GM19238 (cell line): ENCODE results near the gene MAPT.
"Not testable (repeated sequence)": the region's sequence is repeated elsewhere in the genome, so short reads cannot be mapped to it uniquely, and the experiment has no call there.

Source experiments
- DNase-seq: peaks from one replicate; pipeline ENCODE4 v3.0.0; 2011; ENCODE audit warnings: low spot score; ENCODE audit not compliant: insufficient read length

Gene MAPT

GRCh38 chr17:45951941-45952340 is 57.6 kb downstream of the MAPT start:
- no peak for DNase-seq

- DNase-seq, result no peak
These were observed 58.5 kb downstream of the MAPT start for GRCh38 chr17:45952814-45953320.

GRCh38 chr17:45953561-45953960 is 59.2 kb downstream of the MAPT start:
- no peak for DNase-seq

GRCh38 chr17:45954914-45955313 is 60.6 kb downstream of the MAPT start:
- DNase-seq, result no peak

GRCh38 chr17:45955326-45955725 is 61.0 kb downstream of the MAPT start:
- no peak for DNase-seq

- no peak for DNase-seq
These were observed 61.7 kb downstream of the MAPT start for GRCh38 chr17:45956090-45956489.

- DNase-seq, result not testable (repeated sequence)
These were observed 62.4 kb downstream of the MAPT start for GRCh38 chr17:45956746-45957145.

GRCh38 chr17:45958307-45958706 is 64.0 kb downstream of the MAPT start:
- no peak for DNase-seq

- no peak for DNase-seq
These were observed 64.8 kb downstream of the MAPT start for GRCh38 chr17:45958994-45959665.

GRCh38 chr17:45960311-45960710 is 66.0 kb downstream of the MAPT start:
- DNase-seq, result no peak

GRCh38 chr17:45961206-45961605 is 66.9 kb downstream of the MAPT start:
- no peak for DNase-seq

- no peak for DNase-seq
These were observed 68.0 kb downstream of the MAPT start for GRCh38 chr17:45962221-45962972.

- DNase-seq, result no peak
These were observed 68.9 kb downstream of the MAPT start for GRCh38 chr17:45963283-45963682.

GRCh38 chr17:45963889-45964288 is 69.5 kb downstream of the MAPT start:
- no peak for DNase-seq

- no peak for DNase-seq
These were observed 70.3 kb downstream of the MAPT start for GRCh38 chr17:45964634-45965033.

- DNase-seq, result no peak
These were observed 71.5 kb downstream of the MAPT start for GRCh38 chr17:45965812-45966211.

GRCh38 chr17:45966606-45967280 is 72.4 kb downstream of the MAPT start:
- no peak for DNase-seq

GRCh38 chr17:45967378-45967777 is 73.0 kb downstream of the MAPT start:
- DNase-seq, result no peak

- no peak for DNase-seq
These were observed 74.4 kb downstream of the MAPT start for GRCh38 chr17:45968732-45969131.

- DNase-seq, result no peak
These were observed 75.4 kb downstream of the MAPT start for GRCh38 chr17:45969726-45970125.

GRCh38 chr17:45970659-45971058 is 76.3 kb downstream of the MAPT start:
- no peak for DNase-seq

GRCh38 chr17:45971698-45972141 is 77.4 kb downstream of the MAPT start:
- DNase-seq, result no peak
